Mammary epithelial cell (primary cell): ENCODE results near the gene GPR18.

Experiments
- CTCF ChIP-seq, 2 donors: IDR thresholded peaks in 1 of 2; conservative IDR thresholded peaks in 1 of 2; 2 replicates each; pipeline ENCODE4 v1.5.1; 2011 to 2012; ENCODE audit warnings: inconsistent platforms in 2 of 2, low read length in 2 of 2, mild to moderate bottlenecking in 2 of 2, control low read depth in 1 of 2, low read depth in 1 of 2; ENCODE audit not compliant: insufficient read depth in 1 of 2; ENCODE audit errors: extremely low read depth in 1 of 2
- EZH2 ChIP-seq: IDR thresholded peaks from 2 replicates; pipeline ENCODE4 v1.6.1; 2012; ENCODE audit warnings: low read length, inconsistent platforms, borderline replicate concordance

GRCh38 chr13:99205621-99206220, 52.5 kb downstream of the GPR18 start:
- TF ChIP-seq CTCF (conservative IDR thresholded peaks at IDR 0.05 in 1 of 2, IDR thresholded peaks at IDR 0.05 in 1 of 2; ENCODE audit: extremely low read depth in 1 of 2, insufficient read depth in 1 of 2, low read depth in 1 of 2, low read length in 2 of 2) (no peak), EZH2 (no peak)
